ENCODE measurements around the gene PCSK6.
"Not testable (repeated sequence)": the region's sequence is repeated elsewhere in the genome, so short reads cannot be mapped to it uniquely, and the experiment has no call there.

PCSK6 gene

DNA sequence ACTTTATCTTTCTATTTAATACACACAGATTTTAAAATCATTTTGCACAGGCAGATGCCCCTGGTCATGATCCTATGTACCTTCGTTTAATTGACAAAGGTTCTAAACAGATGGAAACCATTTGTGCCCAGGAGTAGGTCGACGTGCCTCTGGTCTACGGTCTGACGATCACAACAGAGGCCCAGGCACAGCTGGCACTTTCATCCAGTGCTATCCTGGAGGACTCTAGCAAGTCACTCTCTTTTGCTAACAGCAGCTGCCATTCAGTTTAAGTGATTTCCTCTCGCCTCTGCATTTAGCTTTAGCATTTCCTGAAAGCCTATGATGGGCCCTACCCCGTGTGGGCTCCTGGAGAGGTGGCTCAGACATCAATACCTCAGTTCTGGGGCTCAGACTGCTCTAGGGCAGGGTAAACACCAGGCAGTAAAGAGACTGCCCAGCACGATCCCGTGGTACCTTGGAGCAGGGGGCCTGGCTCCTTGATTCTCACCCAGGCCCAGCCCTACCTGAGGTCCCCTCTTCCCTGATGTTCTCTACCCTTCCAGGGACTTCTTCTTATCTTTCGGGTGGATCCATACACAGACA lies 111.2 kb downstream of the PCSK6 start:
- DNase-seq: no peak
- TF ChIP-seq POLR2A (IDR thresholded peaks at IDR 0.05; ENCODE audit: low read length) (no peak), GATA1 (IDR thresholded peaks at IDR 0.05; ENCODE audit: low read depth, low read length) (no peak)

GRCh38 chr15:101376615-101377395 lies 112.7 kb downstream of the PCSK6 start:
- no peak for DNase-seq
- TF ChIP-seq POLR2A (IDR thresholded peaks at IDR 0.05; ENCODE audit: low read length) (no peak), GATA1 (IDR thresholded peaks at IDR 0.05; ENCODE audit: low read depth, low read length) (no peak)

- DNase-seq: not testable (repeated sequence)
These were observed 114.5 kb downstream of the PCSK6 start for GRCh38 chr15:101375006-101375405.

DNA sequence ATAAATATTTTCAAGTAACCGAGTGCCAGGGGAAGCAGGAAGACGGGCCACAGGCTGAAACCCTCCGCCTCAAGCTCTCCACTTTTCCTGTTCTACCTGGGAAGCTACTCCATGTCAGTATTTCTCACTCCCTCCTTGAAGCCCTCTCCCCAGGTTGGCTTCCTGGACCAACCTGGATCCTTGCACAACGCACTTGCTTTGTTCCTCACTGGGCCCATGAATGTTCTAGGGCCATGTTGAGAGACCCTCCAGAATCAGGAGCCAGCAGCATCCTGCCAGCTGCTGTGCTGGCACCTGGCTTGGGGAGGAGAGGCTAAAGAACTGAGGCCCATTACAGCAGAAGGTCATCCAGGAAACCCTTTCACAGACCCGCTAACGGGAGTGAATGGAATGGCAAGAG lies 115.2 kb downstream of the PCSK6 start:
- TF ChIP-seq GATA1 (IDR thresholded peaks at IDR 0.05; ENCODE audit: low read depth, low read length): no peak
- TF ChIP-seq POLR2A (IDR thresholded peaks at IDR 0.05; ENCODE audit: low read length): no peak
- DNase-seq: no peak

DNA sequence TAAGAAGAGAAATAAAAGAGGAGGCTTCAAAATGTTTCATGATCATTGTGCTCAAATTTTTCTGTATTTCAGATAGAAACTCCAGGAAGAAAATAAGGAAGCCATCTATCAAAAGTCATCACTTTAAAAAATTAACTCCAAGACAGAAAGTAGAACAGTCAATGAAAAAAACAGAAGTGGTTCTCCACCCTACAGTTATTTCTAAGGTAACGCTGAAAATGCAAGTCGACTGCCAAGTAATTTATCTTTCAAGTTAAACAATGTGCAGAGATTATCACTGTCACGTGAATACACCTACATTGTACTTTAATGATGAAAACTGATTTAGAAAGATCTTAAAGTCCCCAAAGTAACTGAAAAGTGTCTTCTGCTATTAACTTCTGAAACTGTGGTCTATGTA lies 115.9 kb downstream of the PCSK6 start:
- TF ChIP-seq GATA1 (IDR thresholded peaks at IDR 0.05; ENCODE audit: low read depth, low read length): no peak
- no peak for DNase-seq

DNA sequence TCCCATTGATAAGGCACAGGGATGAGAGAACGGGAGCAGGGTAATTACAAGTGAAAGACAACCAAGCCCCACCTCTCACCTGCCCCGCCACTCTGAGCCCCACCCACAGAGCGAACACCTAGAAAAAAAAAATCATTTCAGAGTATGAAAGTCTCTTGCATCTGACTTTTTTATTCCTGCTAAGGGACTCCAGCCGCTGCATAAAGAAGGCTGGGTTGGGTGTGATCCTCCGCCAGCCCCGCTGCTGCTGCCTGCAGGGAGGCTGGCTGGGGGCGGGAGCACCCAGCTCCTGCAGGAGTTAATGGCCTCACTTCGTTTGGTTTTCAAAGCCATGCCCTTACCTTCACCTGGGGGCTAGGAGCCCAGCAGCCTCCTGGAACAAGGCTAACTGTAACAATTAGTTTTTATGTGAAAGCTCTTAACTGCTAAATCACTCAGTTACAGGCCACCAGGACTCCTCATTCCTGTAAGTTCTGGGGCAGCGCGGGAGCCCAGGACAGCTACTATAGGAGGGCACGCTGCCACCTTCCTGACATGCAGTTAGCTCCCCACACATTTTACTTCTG lies 116.5 kb downstream of the PCSK6 start:
- no peak for TF ChIP-seq POLR2A (IDR thresholded peaks at IDR 0.05; ENCODE audit: low read length)
- no peak for DNase-seq

DNA sequence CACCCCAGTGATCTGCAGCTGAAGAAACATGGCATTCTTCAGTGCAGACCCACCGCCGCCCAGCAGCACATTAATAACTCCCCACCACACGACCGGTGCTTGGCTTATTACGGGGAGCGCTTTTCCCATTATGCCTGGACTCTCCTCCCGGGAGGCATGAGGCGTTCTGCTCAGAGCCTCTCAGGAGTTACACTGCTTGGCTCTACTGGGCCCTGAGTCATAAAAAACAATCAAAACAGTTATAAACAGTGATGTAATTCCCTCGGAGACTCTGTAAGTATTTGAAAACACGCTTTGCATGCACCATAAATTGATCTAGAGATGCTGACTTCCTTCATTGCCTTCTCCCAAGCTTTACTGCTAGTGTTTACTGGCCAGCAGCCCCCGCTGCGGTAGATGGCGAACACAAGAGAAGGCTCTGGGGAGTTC lies 117.3 kb downstream of the PCSK6 start:
- DNase-seq: no peak
- no peak for TF ChIP-seq POLR2A (IDR thresholded peaks at IDR 0.05; ENCODE audit: low read length)
- no peak for TF ChIP-seq GATA1 (IDR thresholded peaks at IDR 0.05; ENCODE audit: low read depth, low read length)

GRCh38 chr15:101371519-101371918 lies 118.0 kb downstream of the PCSK6 start:
- no peak for DNase-seq
- no peak for TF ChIP-seq POLR2A (IDR thresholded peaks at IDR 0.05; ENCODE audit: low read length)
- TF ChIP-seq GATA1 (IDR thresholded peaks at IDR 0.05; ENCODE audit: low read depth, low read length): no peak

DNA sequence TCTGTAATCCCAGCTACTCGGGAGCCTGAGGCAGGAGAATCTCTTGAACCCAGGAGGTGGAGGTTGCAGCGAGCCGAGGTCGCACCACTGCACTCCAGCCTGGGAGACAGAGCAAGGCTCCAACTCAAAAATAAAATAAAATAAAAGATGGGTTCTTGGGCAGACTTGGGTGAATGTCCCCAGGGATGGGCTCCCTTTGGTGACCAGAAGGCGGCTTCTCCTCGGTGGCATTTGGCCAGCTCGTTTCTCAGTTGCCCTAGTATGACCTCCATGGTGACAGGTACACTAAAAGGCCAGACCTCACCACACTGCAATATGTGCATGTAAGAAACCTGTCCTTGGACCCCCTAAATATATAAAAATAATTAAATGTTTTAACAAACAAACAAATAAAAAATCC lies 118.4 kb downstream of the PCSK6 start:
- no peak for TF ChIP-seq POLR2A (IDR thresholded peaks at IDR 0.05; ENCODE audit: low read length)
- no peak for TF ChIP-seq GATA1 (IDR thresholded peaks at IDR 0.05; ENCODE audit: low read depth, low read length)

DNA sequence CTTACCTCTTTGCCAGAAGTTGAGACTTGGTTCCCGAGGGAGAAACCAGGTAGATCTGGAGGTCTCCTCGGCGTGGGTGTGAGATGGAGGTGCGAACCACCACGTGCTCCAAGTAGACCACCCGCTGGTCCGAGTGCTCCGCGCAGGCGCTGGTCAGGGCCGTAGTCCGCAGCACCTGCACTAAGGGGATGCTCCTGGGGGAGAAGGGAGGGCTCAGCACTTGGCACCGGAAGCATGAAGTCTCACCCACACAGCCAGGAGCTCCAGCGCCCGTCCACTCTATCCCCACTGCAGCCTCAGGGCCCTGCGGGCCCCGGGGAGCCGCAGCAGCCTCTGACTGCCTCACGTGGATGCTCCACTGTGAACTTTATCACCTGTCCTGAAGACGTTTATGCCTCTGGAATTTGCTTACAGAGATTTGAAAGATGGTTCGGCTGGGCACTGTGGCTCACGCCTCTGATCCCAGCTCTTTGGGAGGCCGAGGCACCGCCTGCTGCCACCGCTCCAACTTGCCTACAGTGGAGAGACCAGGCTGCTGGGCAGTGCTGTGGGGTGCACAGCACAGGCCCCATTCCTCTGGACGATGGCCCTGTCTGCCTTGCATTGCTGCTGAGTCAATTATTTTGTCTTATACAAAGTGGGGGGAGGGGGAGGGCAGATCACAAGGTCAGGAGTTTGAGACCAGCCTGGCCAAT lies 119.0 kb downstream of the PCSK6 start:
- TF ChIP-seq POLR2A (IDR thresholded peaks at IDR 0.05; ENCODE audit: low read length): no peak
- TF ChIP-seq GATA1 (IDR thresholded peaks at IDR 0.05; ENCODE audit: low read depth, low read length): no peak
- DNase-seq: no peak

More for the DNA sequence above, 118.4 kb downstream of the PCSK6 start:
- no peak for DNase-seq

DNA sequence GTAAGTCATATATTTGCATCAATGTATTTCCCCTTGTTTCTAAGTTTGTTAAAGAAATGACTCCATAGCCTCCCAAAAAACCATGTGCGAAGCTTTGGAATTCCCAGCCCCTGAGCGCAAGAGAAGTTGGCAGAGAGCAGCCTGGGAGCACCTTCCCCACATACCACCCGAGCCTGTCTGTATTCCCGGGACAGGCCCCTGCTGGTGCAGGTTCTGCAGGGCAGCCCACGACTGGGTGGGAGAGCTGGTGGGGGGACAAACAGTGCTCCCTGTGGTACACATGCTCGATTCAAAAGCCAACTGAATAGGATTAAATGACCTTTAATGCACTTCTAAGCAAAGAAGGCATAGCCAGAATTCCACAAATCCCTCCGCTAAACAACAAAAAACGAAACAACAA lies 119.8 kb downstream of the PCSK6 start:
- no peak for DNase-seq
- TF ChIP-seq POLR2A (IDR thresholded peaks at IDR 0.05; ENCODE audit: low read length) (no peak), GATA1 (IDR thresholded peaks at IDR 0.05; ENCODE audit: low read depth, low read length) (no peak)

GRCh38 chr15:101368861-101369642 lies 120.5 kb downstream of the PCSK6 start:
- no peak for DNase-seq

GRCh38 chr15:101368086-101368780 lies 121.3 kb downstream of the PCSK6 start:
- DNase-seq: no peak
- TF ChIP-seq POLR2A (IDR thresholded peaks at IDR 0.05; ENCODE audit: low read length) (no peak), GATA1 (IDR thresholded peaks at IDR 0.05; ENCODE audit: low read depth, low read length) (no peak)

More at GRCh38 chr15:101368861-101369642, 120.5 kb downstream of the PCSK6 start:
- TF ChIP-seq POLR2A (IDR thresholded peaks at IDR 0.05; ENCODE audit: low read length): no peak
- TF ChIP-seq GATA1 (IDR thresholded peaks at IDR 0.05; ENCODE audit: low read depth, low read length): no peak

All from erythroblast (primary cell).